ENCODE data around the gene ALKBH6.
A peak's percentile ranks its signal among the peaks of the same experiment; 100 is the strongest.
"Not testable (repeated sequence)": the region's sequence is repeated elsewhere in the genome, so short reads cannot be mapped to it uniquely, and the experiment has no call there.

ALKBH6 gene

DNA sequence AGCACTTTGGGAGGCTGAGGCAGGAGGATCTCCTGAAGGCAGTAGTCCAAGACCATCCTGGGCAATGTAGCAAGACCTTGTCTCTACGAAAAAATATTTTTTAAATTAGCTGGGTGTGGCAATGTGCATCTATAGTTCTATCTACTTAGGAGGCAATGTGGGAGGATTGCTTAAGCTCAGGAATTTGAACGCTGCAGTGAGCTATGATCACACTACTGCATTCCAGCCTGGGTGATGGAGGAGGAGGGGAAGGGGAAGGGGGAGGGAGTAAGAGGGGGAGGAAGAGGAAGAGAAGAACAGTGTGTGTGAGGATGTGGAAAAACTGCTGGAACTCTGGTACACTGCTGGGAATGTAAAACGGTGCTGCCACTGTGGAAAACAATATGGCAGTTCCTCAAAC lies 27.8 kb upstream of the ALKBH6 start:
- TF ChIP-seq, protein P1, sequence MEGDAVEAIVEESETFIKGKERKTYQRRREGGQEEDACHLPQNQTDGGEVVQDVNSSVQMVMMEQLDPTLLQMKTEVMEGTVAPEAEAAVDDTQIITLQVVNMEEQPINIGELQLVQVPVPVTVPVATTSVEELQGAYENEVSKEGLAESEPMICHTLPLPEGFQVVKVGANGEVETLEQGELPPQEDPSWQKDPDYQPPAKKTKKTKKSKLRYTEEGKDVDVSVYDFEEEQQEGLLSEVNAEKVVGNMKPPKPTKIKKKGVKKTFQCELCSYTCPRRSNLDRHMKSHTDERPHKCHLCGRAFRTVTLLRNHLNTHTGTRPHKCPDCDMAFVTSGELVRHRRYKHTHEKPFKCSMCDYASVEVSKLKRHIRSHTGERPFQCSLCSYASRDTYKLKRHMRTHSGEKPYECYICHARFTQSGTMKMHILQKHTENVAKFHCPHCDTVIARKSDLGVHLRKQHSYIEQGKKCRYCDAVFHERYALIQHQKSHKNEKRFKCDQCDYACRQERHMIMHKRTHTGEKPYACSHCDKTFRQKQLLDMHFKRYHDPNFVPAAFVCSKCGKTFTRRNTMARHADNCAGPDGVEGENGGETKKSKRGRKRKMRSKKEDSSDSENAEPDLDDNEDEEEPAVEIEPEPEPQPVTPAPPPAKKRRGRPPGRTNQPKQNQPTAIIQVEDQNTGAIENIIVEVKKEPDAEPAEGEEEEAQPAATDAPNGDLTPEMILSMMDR (IDR thresholded peaks at IDR 0.05; ENCODE audit: low read depth, low read length), result no peak
- peak; percentile 66 for DNase-seq (ENCODE audit: extremely low read depth, low read depth)

DNA sequence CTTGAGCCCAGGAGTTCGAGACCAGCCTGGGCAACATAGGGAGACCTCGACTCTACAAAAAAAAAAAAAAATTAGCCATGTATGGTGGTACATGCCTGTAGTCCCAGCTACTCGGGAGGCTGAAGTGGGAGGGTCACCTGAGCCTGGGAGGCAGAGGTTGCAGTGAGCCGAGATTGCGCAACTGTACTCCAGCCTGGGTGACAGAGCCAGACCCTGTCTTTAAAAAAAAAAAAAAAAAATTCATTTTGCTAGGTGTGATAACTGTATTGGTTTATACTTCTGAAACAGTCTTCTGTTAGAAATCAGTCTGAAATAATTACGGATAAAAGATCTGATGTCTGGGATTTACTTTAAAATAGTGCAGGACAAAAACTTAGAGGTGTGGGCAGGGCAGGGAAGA lies 27.1 kb upstream of the ALKBH6 start:
- not testable (repeated sequence) for DNase-seq (ENCODE audit: extremely low read depth, low read depth)

DNA sequence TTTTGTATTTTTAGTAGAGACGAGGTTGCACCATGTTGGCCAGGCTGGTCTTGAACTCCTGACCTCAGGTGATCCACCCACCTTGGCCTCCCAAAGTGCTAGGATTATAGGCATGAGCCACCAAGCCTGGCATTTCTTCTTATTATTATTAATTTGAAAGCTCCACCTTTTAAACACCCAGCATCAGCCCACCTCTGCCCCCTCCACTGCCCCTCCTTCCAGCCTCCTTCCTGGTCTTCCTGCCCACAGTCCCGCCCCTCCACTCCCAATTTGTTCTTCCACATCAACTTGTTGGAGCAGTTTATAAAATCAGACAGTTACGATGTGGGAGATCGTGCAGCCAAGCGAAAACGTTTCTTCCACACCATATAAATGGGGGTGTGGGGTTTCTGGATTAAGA lies 26.5 kb upstream of the ALKBH6 start:
- no peak for DNase-seq (ENCODE audit: extremely low read depth, low read depth)
- TF ChIP-seq, protein P1 (IDR thresholded peaks at IDR 0.05; ENCODE audit: low read depth, low read length), result no peak

DNA sequence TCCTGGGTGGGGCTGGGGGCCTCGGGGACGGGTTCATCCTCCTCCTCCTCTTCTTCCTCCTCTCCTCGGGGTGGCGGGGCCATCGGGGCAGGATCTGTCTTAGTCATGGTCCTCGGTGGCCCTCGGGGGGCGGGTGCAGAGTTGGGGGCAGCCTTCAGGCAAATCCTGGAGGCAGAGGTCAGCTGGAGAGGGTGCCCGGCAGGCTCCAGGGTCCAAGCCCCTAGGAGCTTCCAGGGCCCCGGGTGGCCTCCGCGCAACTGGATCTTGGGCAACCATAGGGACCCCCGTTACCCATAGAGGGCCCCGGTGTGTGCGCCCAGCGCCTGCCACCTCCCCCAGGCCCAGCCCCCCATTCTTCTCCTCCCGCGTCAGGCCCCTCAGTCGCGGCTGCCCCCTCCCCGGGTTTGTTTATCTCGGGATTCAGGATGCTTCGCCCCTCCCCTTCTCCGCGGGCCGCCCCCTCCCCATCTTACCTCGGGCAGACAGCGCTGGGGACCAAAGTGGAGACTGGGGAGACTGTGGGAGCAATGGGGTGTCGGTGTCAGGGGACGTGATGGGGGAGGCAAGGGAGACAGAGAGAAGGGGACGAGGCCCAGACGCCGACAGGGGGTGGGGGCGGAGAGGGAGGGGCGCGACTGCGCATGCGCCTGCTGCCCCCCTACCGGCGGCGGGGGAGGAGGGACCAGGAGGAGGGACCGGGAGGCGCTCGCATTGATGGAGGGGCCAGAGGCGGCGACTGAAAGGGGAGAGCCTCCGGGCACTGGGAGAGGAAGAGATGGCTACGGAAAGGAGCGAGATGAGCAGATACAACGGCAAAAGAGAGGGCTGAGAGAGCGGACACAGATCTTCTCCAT lies 18.5 kb upstream of the ALKBH6 start, which contains the start of gene CLIP3:
Gene CLIP3 (minus strand): TSS at position 623 of the 854 bp plus-strand sequence. CDS start 516 bp downstream, at position 107.
- peak; percentile 45 for DNase-seq (ENCODE audit: extremely low read depth, low read depth)
- TF ChIP-seq, protein P1 (IDR thresholded peaks at IDR 0.05; ENCODE audit: low read depth, low read length), result no peak

DNA sequence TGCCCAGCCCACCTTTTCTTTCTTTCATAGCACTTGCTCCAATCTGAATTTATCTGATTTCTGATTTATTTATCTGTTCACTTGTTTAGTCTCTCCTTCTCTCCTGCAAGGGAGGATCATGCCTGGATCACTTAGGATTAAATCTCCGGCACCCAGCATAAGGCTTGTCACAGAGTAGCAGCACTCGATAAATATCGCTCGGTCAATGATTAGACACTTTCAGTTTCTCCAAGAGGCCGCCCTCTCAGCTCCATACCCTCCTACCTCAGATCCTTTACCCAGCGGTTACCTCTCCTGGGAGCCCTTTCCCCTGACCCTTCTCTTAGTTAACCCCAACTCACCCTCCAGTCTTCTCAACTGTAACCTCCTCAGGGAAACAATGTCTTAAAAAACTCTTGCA lies 17.3 kb upstream of the ALKBH6 start:
- DNase-seq (ENCODE audit: extremely low read depth, low read depth), result no peak
- TF ChIP-seq, protein P1 (IDR thresholded peaks at IDR 0.05; ENCODE audit: low read depth, low read length), result no peak

DNA sequence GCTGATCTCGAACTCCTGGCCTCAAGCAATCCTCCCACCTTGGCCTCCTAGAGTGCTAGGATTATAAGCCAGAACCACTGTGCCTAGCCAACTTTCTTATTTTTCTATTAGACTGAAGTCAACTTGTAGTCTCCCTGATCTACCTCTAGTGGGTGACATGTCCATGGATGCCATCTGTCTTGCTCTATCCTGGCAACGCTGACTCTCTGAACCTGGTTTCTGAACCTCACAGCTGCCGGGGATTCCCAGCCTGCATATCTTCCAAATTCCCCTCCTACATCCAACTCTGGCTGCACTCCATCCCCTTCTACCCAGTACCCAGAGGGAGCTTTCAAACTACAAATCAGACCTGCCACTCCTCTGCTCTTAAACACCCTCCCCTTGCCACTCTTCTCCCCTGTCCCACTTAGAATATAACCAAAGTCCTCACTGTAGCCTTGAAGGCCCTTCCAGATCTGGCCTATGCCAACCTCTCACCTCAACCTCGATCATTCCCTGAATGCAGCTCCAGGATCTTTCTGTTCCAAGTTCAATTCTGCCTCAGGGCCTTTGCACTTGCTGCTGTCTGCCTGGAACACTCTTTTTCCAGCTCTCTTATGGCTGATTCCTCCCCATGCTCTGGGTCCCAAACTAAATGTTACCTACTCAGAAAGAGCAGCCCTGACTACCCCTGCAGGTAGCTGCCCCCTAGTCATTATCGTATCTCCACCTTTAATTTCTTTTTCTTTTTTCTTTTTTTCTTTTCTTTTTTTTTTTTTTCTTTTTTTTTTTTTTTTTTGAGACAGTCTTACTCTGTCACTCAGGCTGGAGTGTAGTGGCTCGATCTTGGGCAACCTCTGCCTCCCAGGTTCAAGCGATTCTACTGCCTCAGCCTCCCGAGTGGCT lies 16.5 kb upstream of the ALKBH6 start:
- TF ChIP-seq, protein P1 (IDR thresholded peaks at IDR 0.05; ENCODE audit: low read depth, low read length), result peak; percentile 22
- DNase-seq (ENCODE audit: extremely low read depth, low read depth), result no peak

DNA sequence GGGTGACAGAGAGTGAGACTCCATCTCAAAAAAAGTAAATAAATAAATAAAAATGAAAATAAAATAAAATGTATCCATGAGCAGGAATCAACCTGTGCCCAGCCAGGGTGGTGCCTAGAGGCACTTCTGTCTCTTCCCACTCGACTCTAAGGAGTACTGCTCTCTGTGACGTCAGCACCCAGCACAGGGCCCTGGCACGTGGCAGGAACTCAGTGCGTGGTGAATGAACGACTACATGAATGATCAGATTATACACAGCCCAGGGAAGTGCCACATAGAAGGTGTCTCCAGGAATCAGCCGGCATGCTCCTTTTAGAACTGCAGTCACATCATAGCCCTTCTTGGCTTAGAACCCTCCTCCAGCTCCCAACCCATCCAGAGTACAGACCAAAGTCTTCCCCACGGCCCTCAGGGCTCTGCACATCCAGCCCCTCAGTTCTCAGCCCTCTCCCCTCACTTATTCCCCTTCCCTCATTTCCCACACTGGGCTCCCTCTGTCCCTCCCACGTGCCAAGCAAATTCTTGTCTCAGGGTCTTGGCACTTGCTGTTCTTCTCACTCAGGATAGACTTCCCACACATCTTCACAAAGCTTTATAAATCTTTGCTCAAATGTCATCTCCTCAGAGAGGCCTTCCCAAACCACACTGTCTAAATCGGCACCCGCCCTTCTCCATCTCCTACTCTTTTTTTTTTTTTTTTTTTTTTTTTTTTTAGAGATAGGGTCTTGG lies 14.5 kb upstream of the ALKBH6 start:
- TF ChIP-seq, protein P1 (IDR thresholded peaks at IDR 0.05; ENCODE audit: low read depth, low read length), result no peak
- DNase-seq (ENCODE audit: extremely low read depth, low read depth), result no peak
